HUES6 (cell line): ENCODE measurements around the gene DIS3L2.
"Not testable (repeated sequence)": the region's sequence is repeated elsewhere in the genome, so short reads cannot be mapped to it uniquely, and the experiment has no call there.

Source experiments
- H3K27ac ChIP-seq: 2 replicates; pipeline ENCODE4 v1.7.0; 2013; ENCODE audit warnings: low read depth, mild to moderate bottlenecking, low read length, inconsistent platforms
- H3K27me3 ChIP-seq: 2 replicates; pipeline ENCODE4 v1.6.1; 2013; ENCODE audit warnings: low read length; ENCODE audit not compliant: control insufficient read depth, insufficient read depth
- H3K36me3 ChIP-seq: 2 replicates; pipeline ENCODE4 v1.6.1; 2013; ENCODE audit warnings: low read length; ENCODE audit not compliant: control insufficient read depth, insufficient read depth
- H3K4me1 ChIP-seq: 2 replicates; pipeline ENCODE4 v1.6.1; 2013; ENCODE audit warnings: low read length; ENCODE audit not compliant: control insufficient read depth, insufficient read depth
- H3K4me3 ChIP-seq: 2 replicates; pipeline ENCODE4 v1.5.1; 2013; ENCODE audit warnings: low read depth, low read length
- H3K9ac ChIP-seq: one replicate; pipeline ENCODE4 v1.6.1; 2013; ENCODE audit warnings: mild to moderate bottlenecking, low read length
- H3K9me3 ChIP-seq: 2 replicates; pipeline ENCODE4 v1.6.1; 2013; ENCODE audit warnings: low read depth, low read length; ENCODE audit not compliant: control insufficient read depth, insufficient read depth

The DIS3L2 gene

DNA sequence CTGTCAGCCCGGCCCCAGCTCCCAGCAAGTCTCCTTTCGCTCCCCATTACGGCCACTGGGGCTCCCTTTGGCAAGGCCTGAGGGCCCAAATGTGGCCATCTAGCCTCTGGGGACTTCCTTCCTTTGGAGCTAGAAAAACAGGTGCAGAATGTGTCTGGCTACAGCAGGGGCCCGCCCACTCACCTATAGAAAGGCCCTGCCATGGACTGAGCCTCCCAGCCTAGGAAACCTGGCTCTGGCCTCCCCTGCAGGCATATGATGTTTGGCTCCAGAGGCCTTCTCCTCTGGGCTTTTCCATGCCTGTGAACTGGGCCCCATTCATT is 361.8 kb downstream of the DIS3L2 start:
- Histone ChIP-seq H3K4me3 (no peak overlapping the region), H3K27ac (no peak overlapping the region), H3K4me1 (peaks cover 12% of the 10 kb centered on the region; the same call in 1 of the 2 replicates), H3K27me3 (no peaks in the 10 kb centered on the region), H3K36me3 (no peaks in the 10 kb centered on the region), H3K9me3 (no peaks in the 10 kb centered on the region), H3K9ac (no peak overlapping the region)

DNA sequence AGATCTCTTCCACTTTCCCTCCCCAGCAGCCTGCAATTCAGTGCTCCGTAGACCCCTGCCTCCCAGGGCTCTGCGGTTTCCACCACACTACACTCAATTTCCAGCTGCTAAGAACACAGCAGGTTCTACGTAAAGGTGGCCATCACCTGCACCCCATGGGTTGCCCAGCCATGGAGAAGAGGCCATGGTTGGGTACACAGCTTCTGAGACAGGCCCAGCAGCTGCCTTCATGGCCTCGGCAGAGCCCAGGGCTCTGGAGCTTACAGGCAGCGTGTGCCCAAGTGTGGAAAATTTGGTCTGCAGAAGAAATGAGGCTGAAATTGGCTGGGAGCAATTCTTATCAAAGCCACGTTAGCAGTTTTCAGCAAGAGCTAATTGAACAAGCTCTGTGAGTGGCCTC is 362.5 kb downstream of the DIS3L2 start:
- H3K36me3 ChIP-seq, H3K9ac ChIP-seq, H3K27ac ChIP-seq, H3K27me3 ChIP-seq, H3K4me3 ChIP-seq, H3K9me3 ChIP-seq: not testable (repeated sequence)
- H3K4me1 ChIP-seq, result peaks cover 12% of the 10 kb centered on the region; the same call in 1 of the 2 replicates

GRCh38 chr2:232324778-232325177 is 363.3 kb downstream of the DIS3L2 start:
- H3K4me1 ChIP-seq, result peaks cover 13% of the 10 kb centered on the region; the same call in 1 of the 2 replicates
- H3K27ac ChIP-seq, result no peak overlapping the region
- no peaks in the 10 kb centered on the region for H3K9me3 ChIP-seq
- H3K4me3 ChIP-seq, result no peak overlapping the region
- H3K27me3 ChIP-seq, result no peaks in the 10 kb centered on the region
- no peaks in the 10 kb centered on the region for H3K36me3 ChIP-seq
- H3K9ac ChIP-seq, result no peak overlapping the region

GRCh38 chr2:232325324-232326273 is 364.1 kb downstream of the DIS3L2 start:
- Histone ChIP-seq H3K9ac (no peak overlapping the region), H3K4me1 (peaks cover 19% of the 10 kb centered on the region; the same call in 1 of the 2 replicates)

GRCh38 chr2:232326274-232327104 is 365.0 kb downstream of the DIS3L2 start:
- not testable (repeated sequence) for H3K9me3 ChIP-seq, H3K27ac ChIP-seq, H3K36me3 ChIP-seq, H3K4me3 ChIP-seq, H3K9ac ChIP-seq, H3K27me3 ChIP-seq
- peaks cover 14% of the 10 kb centered on the region; the same call in 1 of the 2 replicates for H3K4me1 ChIP-seq

More at GRCh38 chr2:232325324-232326273, 364.1 kb downstream of the DIS3L2 start:
- no peak overlapping the region for H3K4me3 ChIP-seq
- no peak overlapping the region for H3K27ac ChIP-seq
- H3K27me3 ChIP-seq, result no peaks in the 10 kb centered on the region
- H3K36me3 ChIP-seq, result no peaks in the 10 kb centered on the region
- H3K9me3 ChIP-seq, result no peaks in the 10 kb centered on the region

DNA sequence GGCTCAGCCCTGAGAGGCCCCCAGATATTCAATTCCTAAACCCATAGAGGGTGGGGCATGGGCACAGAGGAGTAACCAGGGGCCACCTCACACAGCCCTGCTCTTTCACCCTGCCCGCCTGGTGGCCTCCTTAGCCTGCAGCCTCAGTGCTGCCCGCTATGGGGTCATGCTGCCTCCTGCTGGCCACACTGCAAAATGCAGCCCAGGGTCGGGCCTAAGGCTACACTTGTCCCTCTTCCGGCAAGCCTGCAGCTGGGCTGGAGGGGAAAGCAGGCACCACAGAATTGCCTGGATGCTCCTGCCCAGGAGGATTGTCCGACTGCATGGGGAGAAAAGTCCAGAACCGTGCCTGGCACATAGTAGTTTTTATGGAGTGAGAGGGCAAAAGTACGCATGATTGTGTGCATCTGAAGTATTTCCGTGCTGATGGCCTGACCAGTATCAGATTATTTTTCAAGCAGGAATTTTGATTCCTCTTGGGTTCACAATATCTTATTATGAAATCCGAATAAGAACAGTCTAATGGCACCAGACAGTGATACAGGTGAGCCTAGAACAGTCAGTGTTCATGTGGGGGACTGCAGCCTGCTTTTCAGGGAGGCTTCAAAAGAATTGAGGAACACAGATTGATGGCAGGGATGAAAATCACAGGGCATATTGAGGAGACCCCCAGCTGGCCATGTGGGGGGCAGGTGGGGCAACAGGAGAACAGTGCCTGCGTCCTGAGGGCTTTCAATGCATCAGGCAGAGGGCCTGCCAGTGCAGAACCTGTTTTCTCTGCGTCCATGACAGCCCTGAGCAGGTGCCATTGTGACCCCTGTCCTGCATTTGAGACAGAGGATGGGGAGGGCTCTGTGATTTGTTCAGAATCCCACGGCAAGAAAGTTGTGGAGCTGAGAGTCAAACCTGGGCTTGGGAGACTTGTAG is 365.9 kb downstream of the DIS3L2 start:
- no peak overlapping the region for H3K4me3 ChIP-seq
- H3K9ac ChIP-seq, result no peak overlapping the region
- H3K4me1 ChIP-seq, result peaks cover 11% of the 10 kb centered on the region; the same call in 1 of the 2 replicates
- H3K27ac ChIP-seq, result no peak overlapping the region
- H3K27me3 ChIP-seq, result no peaks in the 10 kb centered on the region
- no peaks in the 10 kb centered on the region for H3K9me3 ChIP-seq
- no peaks in the 10 kb centered on the region for H3K36me3 ChIP-seq

DNA sequence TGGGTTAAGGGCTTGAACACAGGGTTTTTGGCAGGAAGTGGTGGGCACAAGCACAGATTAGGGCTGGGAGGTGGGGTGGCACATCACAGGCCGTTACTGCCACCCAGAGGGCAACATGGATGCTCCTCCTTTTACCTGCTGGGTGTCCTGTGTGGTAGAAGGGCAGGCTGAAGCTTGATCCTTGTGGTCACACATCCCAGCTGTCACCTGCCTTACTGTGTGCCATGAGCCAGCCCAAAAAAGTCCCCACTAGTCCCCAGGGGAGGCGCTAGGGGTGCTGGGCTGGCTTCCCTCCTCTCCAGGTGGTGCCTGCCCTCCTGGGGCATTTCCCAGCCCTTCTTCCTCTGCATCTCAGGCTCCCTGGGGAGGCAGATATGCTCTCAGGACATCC is 366.5 kb downstream of the DIS3L2 start:
- Histone ChIP-seq H3K4me1 (peaks cover 11% of the 10 kb centered on the region; the same call in 1 of the 2 replicates), H3K4me3 (no peak overlapping the region), H3K27ac (no peak overlapping the region), H3K36me3 (no peaks in the 10 kb centered on the region), H3K27me3 (no peaks in the 10 kb centered on the region), H3K9ac (no peak overlapping the region), H3K9me3 (no peaks in the 10 kb centered on the region)

GRCh38 chr2:232328516-232329460 is 367.3 kb downstream of the DIS3L2 start:
- Histone ChIP-seq H3K27ac (no peak overlapping the region), H3K9me3 (no peaks in the 10 kb centered on the region), H3K36me3 (no peaks in the 10 kb centered on the region), H3K9ac (no peak overlapping the region), H3K27me3 (no peaks in the 10 kb centered on the region), H3K4me3 (no peak overlapping the region), H3K4me1 (peaks cover 11% of the 10 kb centered on the region; the same call in 1 of the 2 replicates)

DNA sequence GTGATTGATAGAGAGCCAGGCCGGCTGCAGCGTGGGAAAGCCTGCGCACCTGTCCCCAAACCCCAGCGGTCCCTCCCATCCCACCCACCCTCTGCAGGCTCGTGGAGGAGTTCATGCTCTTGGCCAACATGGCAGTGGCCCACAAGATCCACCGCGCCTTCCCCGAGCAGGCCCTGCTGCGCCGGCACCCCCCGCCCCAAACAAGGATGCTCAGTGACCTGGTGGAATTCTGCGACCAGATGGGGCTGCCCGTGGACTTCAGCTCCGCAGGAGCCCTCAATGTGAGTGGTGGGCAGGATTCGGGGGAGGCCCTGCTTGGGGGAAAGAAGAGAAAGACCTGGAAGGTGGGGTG is 368.2 kb downstream of the DIS3L2 start:
- Histone ChIP-seq H3K27ac (peak overlapping the region; percentile 68; the same call in 1 of the 2 replicates), H3K27me3 (no peaks in the 10 kb centered on the region), H3K36me3 (no peaks in the 10 kb centered on the region), H3K4me3 (no peak overlapping the region), H3K9me3 (no peaks in the 10 kb centered on the region), H3K9ac (no peak overlapping the region), H3K4me1 (peaks cover 11% of the 10 kb centered on the region; the same call in 1 of the 2 replicates)
